Measurements from ENCODE around the gene SMAD3.
A peak's percentile ranks its signal among the peaks of the same experiment; 100 is the strongest.

Gene SMAD3

DNA sequence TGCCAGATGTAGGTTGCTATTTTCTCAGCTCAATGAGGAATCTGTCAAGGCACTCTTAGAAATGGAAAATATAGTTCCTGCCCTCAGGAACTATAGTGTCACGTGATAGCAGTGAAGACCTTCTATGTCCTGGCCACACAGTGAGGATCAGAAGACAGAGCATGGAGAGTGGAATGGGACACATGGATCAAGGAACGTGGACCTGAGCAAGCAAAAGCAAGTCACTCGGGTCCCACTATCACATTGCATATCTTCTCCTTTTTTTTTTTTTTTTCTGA, 21.2 kb downstream of the SMAD3 start:
- no peaks in the 10 kb centered on the region for H3K27me3 ChIP-seq
- H3K4me3 ChIP-seq = no peak overlapping the region
- peaks cover 19% of the 10 kb centered on the region for H3K36me3 ChIP-seq
- H3K9ac ChIP-seq = 0 out of 2 replicates have a peak overlapping the region, but pooled peaks have one; percentile 60
- H3K9me3 ChIP-seq = no peaks in the 10 kb centered on the region
- peak overlapping the region; percentile 94 for H3K4me2 ChIP-seq
- peaks cover 100% of the 10 kb centered on the region for H4K20me1 ChIP-seq
- no peak for TF ChIP-seq Cebpa-rat (IDR thresholded peaks at IDR 0.05)
- H3K4me1 ChIP-seq = peaks cover 100% of the 10 kb centered on the region
- peak overlapping the region; percentile 66; the same call in 1 of the 2 replicates for H3K27ac ChIP-seq

- Histone ChIP-seq H3K27me3 (no peaks in the 10 kb centered on the region), H4K20me1 (peaks cover 100% of the 10 kb centered on the region), H3K36me3 (peaks cover 19% of the 10 kb centered on the region), H3K4me3 (no peak overlapping the region), H3K9ac (no peak overlapping the region), H3K4me2 (peak overlapping the region; percentile 94), H3K9me3 (no peaks in the 10 kb centered on the region), H3K4me1 (peaks cover 100% of the 10 kb centered on the region), H3K27ac (0 out of 2 replicates have a peak overlapping the region, but pooled peaks have one; percentile 22)
- no peak for TF ChIP-seq Cebpa-rat (IDR thresholded peaks at IDR 0.05)
These were observed 22.2 kb downstream of the SMAD3 start for GRCh38 chr15:67087507-67088172.

DNA sequence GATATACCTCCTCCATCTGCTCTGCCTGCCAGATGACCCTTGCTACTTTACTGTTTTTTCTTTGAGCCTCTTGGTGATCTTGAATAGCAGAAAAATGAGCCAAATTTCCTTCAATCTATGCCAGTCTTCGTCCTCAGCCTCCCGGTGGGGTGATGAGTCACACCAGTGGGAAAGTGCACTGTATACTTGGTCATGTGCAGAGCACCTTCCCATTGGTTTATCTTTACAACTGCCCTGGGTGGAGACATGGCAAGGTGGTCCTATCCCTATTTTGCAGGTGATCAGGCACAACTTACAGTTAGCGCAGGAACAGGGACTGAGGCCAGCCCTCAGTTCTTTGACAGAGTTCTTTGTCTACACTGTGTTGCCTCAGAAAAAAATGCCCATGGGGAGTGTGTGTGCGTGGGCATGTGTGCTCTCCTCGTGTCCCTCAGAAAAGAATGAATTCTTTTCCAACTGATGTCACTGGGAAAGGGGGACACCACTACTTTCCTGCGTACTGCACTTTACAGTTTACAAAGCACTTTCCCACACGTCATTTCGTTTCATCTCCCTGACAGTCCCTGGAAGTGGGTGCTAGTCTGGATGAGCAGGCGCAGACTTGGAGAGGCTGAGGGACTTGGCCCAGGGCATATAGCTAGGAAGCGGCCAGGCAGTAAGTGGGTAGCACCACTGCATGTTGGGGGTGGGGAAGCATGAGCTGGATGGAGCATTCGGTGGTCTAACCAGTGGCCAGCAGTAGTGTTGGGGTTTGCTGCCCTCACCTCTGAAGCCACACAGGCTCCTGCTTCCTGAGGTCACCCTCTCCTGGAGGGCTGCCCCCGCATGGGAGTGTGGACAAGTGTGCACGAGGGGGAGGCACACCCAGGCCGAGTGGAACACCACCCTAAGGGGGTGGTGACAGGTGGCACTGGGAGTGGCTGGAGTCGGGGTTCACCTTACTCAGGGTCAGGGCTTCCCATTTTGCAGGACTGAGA, 24.1 kb downstream of the SMAD3 start:
- peaks cover 100% of the 10 kb centered on the region for H3K4me1 ChIP-seq
- H4K20me1 ChIP-seq = peaks cover 100% of the 10 kb centered on the region
- no peaks in the 10 kb centered on the region for H3K9me3 ChIP-seq
- H3K36me3 ChIP-seq = peaks cover 24% of the 10 kb centered on the region
- peak overlapping the region; percentile 57 for H3K27ac ChIP-seq
- no peak for TF ChIP-seq Cebpa-rat (IDR thresholded peaks at IDR 0.05)
- H3K27me3 ChIP-seq = no peaks in the 10 kb centered on the region
- no peak overlapping the region for H3K9ac ChIP-seq
- H3K4me2 ChIP-seq = peak overlapping the region; percentile 94
- H3K4me3 ChIP-seq = no peak overlapping the region

DNA sequence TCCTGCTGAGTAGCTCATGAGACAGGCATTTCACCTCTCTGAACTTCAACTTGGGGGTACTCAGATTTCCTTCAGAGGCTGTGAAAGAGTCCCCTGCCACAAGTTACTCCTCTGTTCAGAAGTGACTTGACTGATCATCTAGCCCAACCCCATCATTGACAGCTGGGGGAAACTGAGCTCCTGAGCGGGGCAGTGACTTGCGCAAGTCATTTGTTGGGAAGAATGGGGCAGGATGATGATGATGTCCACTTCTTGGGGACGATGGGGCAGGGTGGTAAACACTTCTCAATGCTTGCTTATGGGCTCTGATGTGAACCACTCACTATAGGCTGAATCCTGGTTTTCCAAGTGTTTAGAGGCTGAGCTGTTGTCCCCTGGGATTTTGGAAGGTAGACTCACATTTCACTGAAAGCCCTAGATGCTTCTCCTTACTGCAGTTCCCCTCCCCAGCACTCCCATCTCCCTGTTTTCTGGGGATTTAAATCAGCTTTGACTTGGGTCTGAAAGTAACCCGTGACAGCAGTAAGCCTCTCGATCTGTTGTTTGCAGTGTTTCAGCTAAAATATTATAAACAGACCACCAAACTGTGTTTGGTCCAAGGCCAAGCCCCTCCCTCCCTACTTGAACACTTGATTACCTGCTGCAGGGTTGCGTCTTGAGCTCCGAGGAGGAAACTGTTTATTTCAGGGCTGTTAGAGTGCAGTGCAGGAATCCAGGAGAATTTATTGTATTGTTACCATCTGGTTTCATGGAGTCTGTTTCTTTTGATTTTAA, 25.1 kb downstream of the SMAD3 start:
- H4K20me1 ChIP-seq = peaks cover 100% of the 10 kb centered on the region
- H3K4me1 ChIP-seq = peaks cover 100% of the 10 kb centered on the region
- no peak overlapping the region for H3K4me3 ChIP-seq
- peaks cover 33% of the 10 kb centered on the region for H3K36me3 ChIP-seq
- H3K4me2 ChIP-seq = peak overlapping the region; percentile 94
- no peaks in the 10 kb centered on the region for H3K9me3 ChIP-seq
- TF ChIP-seq Cebpa-rat (IDR thresholded peaks at IDR 0.05) = no peak
- H3K9ac ChIP-seq = no peak overlapping the region
- no peaks in the 10 kb centered on the region for H3K27me3 ChIP-seq
- H3K27ac ChIP-seq = peak overlapping the region; percentile 57

DNA sequence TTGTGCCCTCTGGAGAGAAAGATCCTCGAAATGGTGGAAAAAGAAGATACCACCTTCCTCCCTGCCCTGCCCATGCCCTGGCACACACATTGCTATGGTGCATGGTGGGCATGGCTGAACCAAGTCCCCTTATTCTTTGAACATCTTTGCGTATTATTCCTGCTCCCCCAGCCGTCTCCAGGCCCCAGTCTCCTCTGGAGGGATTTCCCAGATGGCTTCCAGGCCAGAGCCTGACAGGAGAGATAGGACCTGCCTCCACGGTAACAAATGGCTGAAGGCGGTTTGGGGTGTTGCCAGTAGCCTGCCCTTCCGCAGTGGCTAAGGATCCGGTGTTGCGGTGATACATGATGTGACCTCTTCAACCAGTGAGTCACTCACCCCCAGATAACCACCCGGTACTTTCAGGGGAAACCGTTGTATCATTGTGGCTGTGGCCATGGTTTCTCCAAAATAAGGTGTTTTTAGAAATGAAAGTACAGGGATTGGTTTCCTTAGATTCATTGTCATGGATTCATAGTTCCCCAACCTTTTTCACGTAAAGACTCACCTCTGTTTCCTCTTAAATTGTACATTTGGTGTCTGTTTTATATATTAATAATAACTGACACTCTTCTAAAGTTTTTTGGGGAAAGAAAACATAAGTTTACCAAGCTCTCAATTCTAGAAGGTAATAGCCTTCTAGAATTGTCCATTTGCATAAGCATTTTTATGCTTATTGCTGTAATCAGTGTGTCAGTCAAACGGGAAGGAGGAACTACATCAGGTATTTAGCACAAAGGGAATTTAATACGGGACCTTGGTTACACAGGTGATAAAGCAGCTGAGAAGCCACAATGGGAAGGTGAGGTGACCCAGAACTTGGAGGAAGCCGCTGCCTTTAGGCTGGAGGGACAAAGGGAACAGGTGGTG, 25.9 kb downstream of the SMAD3 start:
- Histone ChIP-seq H3K27me3 (no peaks in the 10 kb centered on the region), H3K9me3 (no peaks in the 10 kb centered on the region), H4K20me1 (peaks cover 100% of the 10 kb centered on the region), H3K4me3 (no peak overlapping the region), H3K27ac (peak overlapping the region; percentile 85), H3K4me2 (peak overlapping the region; percentile 94), H3K9ac (peak overlapping the region; percentile 59; the same call in 1 of the 2 replicates), H3K36me3 (peaks cover 40% of the 10 kb centered on the region), H3K4me1 (peaks cover 100% of the 10 kb centered on the region)
- TF ChIP-seq Cebpa-rat (IDR thresholded peaks at IDR 0.05) = no peak

GRCh38 chr15:67091980-67092677, 26.7 kb downstream of the SMAD3 start:
- no peak for TF ChIP-seq Cebpa-rat (IDR thresholded peaks at IDR 0.05)
- Histone ChIP-seq H3K36me3 (peaks cover 42% of the 10 kb centered on the region), H3K9me3 (no peaks in the 10 kb centered on the region), H3K4me3 (no peak overlapping the region), H4K20me1 (peaks cover 100% of the 10 kb centered on the region), H3K4me2 (peak overlapping the region; percentile 94), H3K9ac (peak overlapping the region; percentile 59; the same call in 1 of the 2 replicates), H3K27me3 (no peaks in the 10 kb centered on the region), H3K4me1 (peaks cover 100% of the 10 kb centered on the region), H3K27ac (peak overlapping the region; percentile 85)

DNA sequence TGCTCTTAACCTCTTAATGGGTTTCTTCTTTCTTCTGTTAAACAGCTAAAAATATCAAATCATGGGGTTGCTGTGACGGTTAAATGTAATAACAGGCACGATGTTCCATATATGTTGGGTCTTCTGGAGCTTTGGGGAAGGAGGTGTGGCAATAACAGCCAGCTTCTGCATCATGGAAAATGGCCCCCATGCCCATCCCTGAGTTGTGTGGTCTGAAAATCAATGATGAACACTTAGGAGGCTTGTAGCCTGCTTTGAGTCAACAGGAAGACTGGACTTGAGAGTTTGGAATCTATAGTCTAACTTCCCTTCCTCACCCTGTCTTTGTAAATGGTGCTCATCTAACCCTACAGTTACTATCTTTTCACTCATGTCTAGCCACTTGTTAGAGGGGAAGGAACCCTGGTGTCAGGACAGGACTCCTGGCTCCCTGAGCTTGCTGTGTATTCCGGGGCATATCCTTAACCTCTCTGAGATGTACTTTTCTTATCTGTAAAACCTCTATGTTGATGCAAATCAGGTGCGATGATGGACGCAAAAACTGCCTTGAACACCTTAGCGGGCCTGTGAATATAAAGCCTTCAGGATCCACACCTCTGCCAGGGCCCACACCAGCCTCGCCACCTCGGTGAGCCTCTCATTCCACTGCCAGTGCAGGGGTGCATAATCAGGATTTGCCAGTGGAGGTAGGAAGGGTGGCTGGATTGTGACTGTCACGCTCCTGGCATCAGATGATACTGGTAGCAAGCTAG, 27.5 kb downstream of the SMAD3 start:
- Histone ChIP-seq H3K27ac (peak overlapping the region; percentile 85), H4K20me1 (peaks cover 100% of the 10 kb centered on the region), H3K27me3 (no peaks in the 10 kb centered on the region), H3K36me3 (peaks cover 41% of the 10 kb centered on the region), H3K4me2 (peak overlapping the region; percentile 94), H3K9me3 (no peaks in the 10 kb centered on the region), H3K4me3 (no peak overlapping the region), H3K9ac (peak overlapping the region; percentile 59; the same call in 1 of the 2 replicates), H3K4me1 (peaks cover 100% of the 10 kb centered on the region)
- no peak for TF ChIP-seq Cebpa-rat (IDR thresholded peaks at IDR 0.05)

GRCh38 chr15:67093504-67093862, 28.1 kb downstream of the SMAD3 start:
- 0 out of 2 replicates have a peak overlapping the region, but pooled peaks have one; percentile 8 for H3K4me3 ChIP-seq
- peak overlapping the region; percentile 94 for H3K4me2 ChIP-seq
- H3K27ac ChIP-seq = peak overlapping the region; percentile 85
- H3K27me3 ChIP-seq = no peaks in the 10 kb centered on the region
- peak overlapping the region; percentile 64 for H3K9ac ChIP-seq
- no peak for TF ChIP-seq Cebpa-rat (IDR thresholded peaks at IDR 0.05)
- H3K36me3 ChIP-seq = peaks cover 39% of the 10 kb centered on the region
- H4K20me1 ChIP-seq = peaks cover 99% of the 10 kb centered on the region
- H3K4me1 ChIP-seq = peaks cover 100% of the 10 kb centered on the region
- no peaks in the 10 kb centered on the region for H3K9me3 ChIP-seq

Measured in BLaER1 (cell line).